Measurements from ENCODE around the gene C8A. TPM values are rescaled to one million over a fixed set of nuclear protein-coding genes. Genes with fewer than 3 reads are reported as not detected.

C8A gene
- not detected for polyA plus RNA-seq (2013, experiment 1 of 2)
- polyA plus RNA-seq (2013, experiment 2 of 2) = not detected

DNA sequence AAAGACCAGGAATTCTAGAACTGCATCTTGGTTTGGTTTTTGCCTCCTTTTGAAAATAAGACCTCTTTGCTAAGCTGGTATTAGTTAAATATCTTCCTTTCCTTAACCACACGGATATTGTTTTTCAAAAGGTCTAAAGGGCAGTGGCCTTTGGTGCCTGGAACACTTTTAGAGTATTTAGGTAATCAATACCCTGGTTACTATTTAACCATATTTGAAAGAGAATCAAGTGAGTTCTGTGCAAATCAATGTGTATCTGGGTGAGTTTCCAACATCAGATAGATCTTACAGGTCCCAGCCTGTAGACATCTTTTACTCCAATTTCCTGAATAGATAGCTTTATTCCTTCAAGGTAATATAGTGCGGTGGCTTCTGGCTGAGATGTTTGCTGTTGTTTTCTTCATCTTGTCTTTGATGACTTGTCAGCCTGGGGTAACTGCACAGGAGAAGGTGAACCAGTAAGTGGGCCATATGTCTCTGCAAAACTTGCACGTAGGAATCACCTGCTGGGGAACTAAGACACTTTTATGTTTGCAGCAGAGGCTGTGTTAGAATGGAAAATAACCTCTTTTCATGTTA, at the start of gene C8A:
C8A (plus strand) TSS at position 277 of the 579 bp plus-strand sequence; CDS start at position 382, 105 bp downstream.
- Histone ChIP-seq H3K4me1 (ENCODE audit: control insufficient read depth, insufficient read depth, low read length, poor library complexity, severe bottlenecking) (no peaks in the 10 kb centered on the region), H3K4me3 (ENCODE audit: extremely low read depth, insufficient read depth, low read length, poor library complexity, severe bottlenecking) (no peak within 1 kb of the TSS), H3K36me3 (ENCODE audit: control insufficient read depth, insufficient read depth, low read length) (no peaks in the 10 kb centered on the region), H3K27ac (ENCODE audit: low read depth, low read length, severe bottlenecking) (no peak within 1 kb of the TSS), H3K9me3 (ENCODE audit: control insufficient read depth, low read length) (no peaks in the 10 kb centered on the region)
- WGBS, 2 experiments (ENCODE audit: insufficient coverage in 2 of 2) = 70% methylated on average over 2 of the region's 3 CpGs; no CpG with 5 or more reads in 1 of the 2 experiments

DNA sequence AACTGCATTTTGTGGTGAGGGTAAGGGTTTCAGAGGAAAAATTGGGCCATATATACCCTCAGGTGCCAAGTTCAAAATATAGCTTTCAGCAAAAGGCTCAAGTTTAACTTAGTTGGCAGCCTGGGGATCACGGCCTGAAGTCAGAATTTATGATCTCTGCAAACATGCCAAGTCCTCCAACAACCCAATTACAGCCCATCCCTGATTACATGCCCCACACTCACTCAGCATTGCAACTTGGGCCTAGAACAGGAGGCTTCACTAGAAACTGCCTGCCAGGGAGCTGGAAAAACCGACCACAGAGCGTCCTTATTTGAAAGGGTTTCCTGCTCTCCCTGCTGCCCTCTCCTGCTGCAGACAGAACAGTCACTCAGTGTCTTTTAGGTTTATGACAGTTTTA, 47.8 kb upstream of the C8A start:
- Histone ChIP-seq H3K9me3 (ENCODE audit: control insufficient read depth, low read length) (no peaks in the 10 kb centered on the region), H3K4me3 (ENCODE audit: extremely low read depth, insufficient read depth, low read length, poor library complexity, severe bottlenecking) (no peak overlapping the region), H3K36me3 (ENCODE audit: control insufficient read depth, insufficient read depth, low read length) (no peaks in the 10 kb centered on the region), H3K4me1 (ENCODE audit: control insufficient read depth, insufficient read depth, low read length, poor library complexity, severe bottlenecking) (no peaks in the 10 kb centered on the region), H3K27ac (ENCODE audit: low read depth, low read length, severe bottlenecking) (no peak overlapping the region)
- WGBS, 2 experiments (ENCODE audit: insufficient coverage in 2 of 2) = 40 to 59% methylated on average over 3 of the region's 3 CpGs

DNA sequence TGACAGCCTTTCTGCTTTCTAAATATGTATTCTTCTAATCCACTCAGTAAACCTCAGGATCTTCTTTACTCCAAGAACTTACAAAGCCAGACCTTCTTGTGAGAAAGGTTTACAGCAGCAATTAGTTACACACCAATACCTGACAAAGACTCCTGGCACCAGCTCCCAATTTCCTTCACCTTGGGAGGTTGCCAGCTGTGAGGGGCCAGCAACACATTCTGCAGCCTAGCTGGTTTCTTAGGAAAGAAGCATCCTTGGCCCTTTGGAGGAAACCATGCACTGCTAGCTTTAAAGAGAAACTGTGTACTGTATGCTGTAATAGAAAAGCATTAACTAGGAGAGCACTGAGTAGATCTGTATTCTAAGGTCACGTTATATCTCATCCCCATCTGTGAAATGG, 46.2 kb upstream of the C8A start:
- no peaks in the 10 kb centered on the region for H3K9me3 ChIP-seq (ENCODE audit: control insufficient read depth, low read length)
- H3K4me3 ChIP-seq (ENCODE audit: extremely low read depth, insufficient read depth, low read length, poor library complexity, severe bottlenecking) = no peak overlapping the region
- H3K36me3 ChIP-seq (ENCODE audit: control insufficient read depth, insufficient read depth, low read length) = no peaks in the 10 kb centered on the region
- WGBS, 2 experiments (ENCODE audit: insufficient coverage in 2 of 2) = 100% methylated on average over 1 of the region's 1 CpG; no CpG with 5 or more reads in 1 of the 2 experiments
- no peak overlapping the region for H3K27ac ChIP-seq (ENCODE audit: low read depth, low read length, severe bottlenecking)
- no peaks in the 10 kb centered on the region for H3K4me1 ChIP-seq (ENCODE audit: control insufficient read depth, insufficient read depth, low read length, poor library complexity, severe bottlenecking)

DNA sequence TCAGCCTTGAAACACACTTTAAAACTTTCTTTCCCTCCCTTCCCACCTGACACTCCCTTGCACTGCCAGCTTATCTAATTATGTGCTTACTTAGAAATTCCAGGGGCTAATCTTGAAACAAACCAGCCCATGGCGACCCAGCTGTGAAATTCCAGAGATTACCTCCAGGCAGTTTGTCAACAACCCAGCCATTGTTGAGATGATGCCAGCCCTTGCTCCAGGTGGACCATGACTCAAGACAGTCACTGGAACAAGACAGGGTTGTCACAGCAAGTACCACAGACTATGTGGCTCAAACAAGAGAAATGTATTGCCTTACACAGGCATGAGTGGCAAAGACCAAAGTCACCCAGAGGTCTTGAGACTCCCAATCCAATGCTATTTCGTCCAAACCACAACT, 43.3 kb upstream of the C8A start:
- Histone ChIP-seq H3K4me3 (ENCODE audit: extremely low read depth, insufficient read depth, low read length, poor library complexity, severe bottlenecking) (no peak overlapping the region), H3K4me1 (ENCODE audit: control insufficient read depth, insufficient read depth, low read length, poor library complexity, severe bottlenecking) (no peaks in the 10 kb centered on the region), H3K36me3 (ENCODE audit: control insufficient read depth, insufficient read depth, low read length) (no peaks in the 10 kb centered on the region), H3K9me3 (ENCODE audit: control insufficient read depth, low read length) (peaks cover 7% of the 10 kb centered on the region), H3K27ac (ENCODE audit: low read depth, low read length, severe bottlenecking) (no peak overlapping the region)
- WGBS, 2 experiments (ENCODE audit: insufficient coverage in 2 of 2) = 29 to 46% methylated on average over 1 of the region's 2 CpGs

DNA sequence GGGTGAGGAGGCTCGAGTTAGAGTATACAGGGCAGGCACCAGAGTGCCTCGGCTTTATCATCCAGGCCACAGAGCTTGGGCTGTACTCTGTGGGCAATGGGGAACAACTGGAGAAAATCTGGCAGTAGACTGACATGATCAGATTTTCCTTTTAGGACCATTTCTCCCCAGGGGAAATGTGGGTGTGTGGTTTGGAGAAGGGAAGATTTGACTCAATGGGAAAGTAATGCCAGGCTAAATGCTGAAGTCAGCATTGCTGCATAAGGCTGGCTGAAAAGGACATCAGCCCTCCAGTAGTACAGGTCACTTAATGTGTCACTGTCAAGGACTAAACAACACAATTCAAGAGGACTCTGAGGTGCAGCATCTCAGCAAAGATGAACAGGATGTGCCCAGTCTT, 40.4 kb upstream of the C8A start:
- Histone ChIP-seq H3K9me3 (ENCODE audit: control insufficient read depth, low read length) (peaks cover 7% of the 10 kb centered on the region), H3K4me3 (ENCODE audit: extremely low read depth, insufficient read depth, low read length, poor library complexity, severe bottlenecking) (no peak overlapping the region), H3K27ac (ENCODE audit: low read depth, low read length, severe bottlenecking) (no peak overlapping the region), H3K36me3 (ENCODE audit: control insufficient read depth, insufficient read depth, low read length) (no peaks in the 10 kb centered on the region), H3K4me1 (ENCODE audit: control insufficient read depth, insufficient read depth, low read length, poor library complexity, severe bottlenecking) (no peaks in the 10 kb centered on the region)
- 87 to 100% methylated on average over 1 to 2 of the region's 2 CpGs for WGBS, 2 experiments (ENCODE audit: insufficient coverage in 2 of 2)

DNA sequence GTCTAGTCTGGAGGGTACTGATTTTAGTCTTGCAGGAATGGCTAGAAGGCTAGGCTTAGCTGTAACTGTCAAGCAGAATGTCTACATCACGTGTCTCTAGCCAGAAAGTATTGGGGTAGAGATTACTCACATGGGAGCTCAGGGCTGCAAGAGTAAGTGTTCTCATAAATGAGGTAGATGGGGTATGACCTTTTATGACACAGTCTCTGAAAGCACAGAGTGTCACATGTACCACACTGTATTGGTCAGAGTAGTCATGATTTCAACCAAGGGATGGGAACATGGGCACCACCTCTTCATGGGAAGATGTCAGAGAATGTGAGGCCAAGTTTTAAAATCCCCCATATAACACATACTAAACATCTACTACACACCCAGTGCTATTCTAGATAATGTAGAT, 38.3 kb upstream of the C8A start:
- peaks cover 7% of the 10 kb centered on the region for H3K9me3 ChIP-seq (ENCODE audit: control insufficient read depth, low read length)
- H3K4me1 ChIP-seq (ENCODE audit: control insufficient read depth, insufficient read depth, low read length, poor library complexity, severe bottlenecking) = peaks cover 11% of the 10 kb centered on the region
- no peak overlapping the region for H3K4me3 ChIP-seq (ENCODE audit: extremely low read depth, insufficient read depth, low read length, poor library complexity, severe bottlenecking)
- no peaks in the 10 kb centered on the region for H3K36me3 ChIP-seq (ENCODE audit: control insufficient read depth, insufficient read depth, low read length)
- no peak overlapping the region for H3K27ac ChIP-seq (ENCODE audit: low read depth, low read length, severe bottlenecking)
- 83 to 100% methylated on average over 1 of the region's 1 CpG for WGBS, 2 experiments (ENCODE audit: insufficient coverage in 2 of 2)

DNA sequence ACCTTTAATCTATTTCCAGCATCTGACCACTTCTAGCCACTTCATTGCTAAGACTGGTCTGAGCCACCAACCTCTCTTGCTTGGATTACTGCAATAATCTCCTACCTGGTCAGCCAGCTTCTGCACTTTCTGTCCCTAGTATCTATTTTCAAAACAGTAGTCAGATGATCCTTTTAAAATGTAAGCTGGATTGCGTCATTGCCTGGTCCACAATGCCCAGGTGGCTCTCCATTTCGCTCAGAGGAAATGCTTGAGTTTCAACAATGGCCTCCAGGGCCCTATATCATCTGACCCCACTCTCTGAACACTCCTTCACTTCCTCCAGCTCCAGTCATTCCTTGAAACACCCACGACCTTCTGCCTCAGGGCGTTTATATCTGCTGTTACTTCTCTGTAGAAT, 37.7 kb upstream of the C8A start:
- Histone ChIP-seq H3K27ac (ENCODE audit: low read depth, low read length, severe bottlenecking) (no peak overlapping the region), H3K36me3 (ENCODE audit: control insufficient read depth, insufficient read depth, low read length) (no peaks in the 10 kb centered on the region), H3K9me3 (ENCODE audit: control insufficient read depth, low read length) (peaks cover 7% of the 10 kb centered on the region), H3K4me3 (ENCODE audit: extremely low read depth, insufficient read depth, low read length, poor library complexity, severe bottlenecking) (no peak overlapping the region), H3K4me1 (ENCODE audit: control insufficient read depth, insufficient read depth, low read length, poor library complexity, severe bottlenecking) (peaks cover 17% of the 10 kb centered on the region)
- WGBS, 2 experiments (ENCODE audit: insufficient coverage in 2 of 2) = 85 to 96% methylated on average over 4 of the region's 4 CpGs

DNA sequence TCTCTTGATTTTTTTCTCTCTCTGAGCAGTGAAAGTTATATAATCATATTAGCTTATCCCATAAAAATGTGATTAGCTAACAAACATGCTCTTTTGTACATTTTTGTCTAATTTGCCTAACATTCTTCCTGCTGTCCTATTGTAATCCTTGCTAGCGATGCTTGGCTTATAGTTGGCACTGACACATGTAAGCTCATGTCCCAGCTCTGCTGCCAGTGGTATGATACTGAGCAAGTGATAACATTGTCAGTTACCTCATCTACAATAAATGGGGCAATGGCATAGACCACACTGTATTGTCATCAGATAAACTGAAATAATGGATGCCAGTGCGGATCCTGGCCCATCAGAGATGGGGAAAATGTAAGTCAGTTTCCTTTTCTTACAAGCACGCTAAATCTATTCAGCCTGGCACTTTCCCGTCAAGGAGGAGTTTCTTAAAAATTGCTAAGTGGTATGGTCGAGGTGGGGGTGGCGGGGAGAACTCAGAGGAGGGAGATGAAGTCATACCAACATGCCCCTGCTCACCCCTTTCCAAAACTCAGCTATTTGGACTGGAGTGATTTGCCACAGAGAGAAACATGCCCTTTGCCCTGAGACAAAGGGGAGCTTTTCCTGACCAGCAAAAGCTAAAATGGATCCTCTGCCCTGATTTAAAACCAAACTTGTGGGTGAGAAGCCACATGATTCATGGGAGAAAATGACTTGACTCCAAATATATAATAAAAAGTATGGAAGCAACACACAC, 36.7 kb upstream of the C8A start:
- Histone ChIP-seq H3K9me3 (ENCODE audit: control insufficient read depth, low read length) (peaks cover 7% of the 10 kb centered on the region), H3K36me3 (ENCODE audit: control insufficient read depth, insufficient read depth, low read length) (no peaks in the 10 kb centered on the region), H3K4me3 (ENCODE audit: extremely low read depth, insufficient read depth, low read length, poor library complexity, severe bottlenecking) (no peak overlapping the region), H3K27ac (ENCODE audit: low read depth, low read length, severe bottlenecking) (no peak overlapping the region), H3K4me1 (ENCODE audit: control insufficient read depth, insufficient read depth, low read length, poor library complexity, severe bottlenecking) (peaks cover 17% of the 10 kb centered on the region)
- 95 to 100% methylated on average over 3 to 4 of the region's 6 CpGs for WGBS, 2 experiments (ENCODE audit: insufficient coverage in 2 of 2)

DNA sequence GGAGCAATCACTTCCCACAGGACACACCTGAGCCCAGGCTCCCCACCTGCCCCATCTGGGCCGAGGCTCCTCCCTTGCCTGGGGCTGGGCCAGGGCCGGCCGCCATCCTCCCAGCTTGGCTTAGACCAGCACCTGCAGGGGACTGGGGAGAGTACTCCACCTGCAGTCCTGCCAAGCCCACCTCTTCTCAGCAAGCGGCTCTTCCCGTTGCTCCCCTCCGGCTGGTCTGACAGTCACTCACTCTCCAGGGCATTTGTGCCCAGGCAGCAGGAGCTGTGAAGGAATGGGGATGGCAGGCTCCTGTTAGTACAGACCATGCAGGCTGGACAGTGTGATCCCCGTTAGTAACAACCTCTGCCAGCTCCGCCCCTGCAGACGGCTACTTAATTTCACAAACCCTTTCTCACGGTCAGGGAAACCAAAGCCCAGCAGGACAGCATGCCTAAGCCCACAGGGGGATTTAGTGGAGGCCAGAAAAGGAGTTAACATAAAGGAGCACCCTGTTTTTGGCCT, 35.2 kb upstream of the C8A start, which contains the start of gene FYB2:
FYB2 (minus strand) TSS at position 18 of the 513 bp plus-strand sequence. CDS start 114 bp downstream, outside the sequence.
- Histone ChIP-seq H3K27ac (ENCODE audit: low read depth, low read length, severe bottlenecking) (peak within 1 kb of the TSS; percentile 41), H3K4me1 (ENCODE audit: control insufficient read depth, insufficient read depth, low read length, poor library complexity, severe bottlenecking) (peaks cover 17% of the 10 kb centered on the region), H3K9me3 (ENCODE audit: control insufficient read depth, low read length) (peaks cover 7% of the 10 kb centered on the region), H3K36me3 (ENCODE audit: control insufficient read depth, insufficient read depth, low read length) (no peaks in the 10 kb centered on the region), H3K4me3 (ENCODE audit: extremely low read depth, insufficient read depth, low read length, poor library complexity, severe bottlenecking) (no peak within 1 kb of the TSS)
- WGBS, 2 experiments (ENCODE audit: insufficient coverage in 2 of 2) = 33 to 35% methylated on average over 4 to 7 of the region's 10 CpGs

DNA sequence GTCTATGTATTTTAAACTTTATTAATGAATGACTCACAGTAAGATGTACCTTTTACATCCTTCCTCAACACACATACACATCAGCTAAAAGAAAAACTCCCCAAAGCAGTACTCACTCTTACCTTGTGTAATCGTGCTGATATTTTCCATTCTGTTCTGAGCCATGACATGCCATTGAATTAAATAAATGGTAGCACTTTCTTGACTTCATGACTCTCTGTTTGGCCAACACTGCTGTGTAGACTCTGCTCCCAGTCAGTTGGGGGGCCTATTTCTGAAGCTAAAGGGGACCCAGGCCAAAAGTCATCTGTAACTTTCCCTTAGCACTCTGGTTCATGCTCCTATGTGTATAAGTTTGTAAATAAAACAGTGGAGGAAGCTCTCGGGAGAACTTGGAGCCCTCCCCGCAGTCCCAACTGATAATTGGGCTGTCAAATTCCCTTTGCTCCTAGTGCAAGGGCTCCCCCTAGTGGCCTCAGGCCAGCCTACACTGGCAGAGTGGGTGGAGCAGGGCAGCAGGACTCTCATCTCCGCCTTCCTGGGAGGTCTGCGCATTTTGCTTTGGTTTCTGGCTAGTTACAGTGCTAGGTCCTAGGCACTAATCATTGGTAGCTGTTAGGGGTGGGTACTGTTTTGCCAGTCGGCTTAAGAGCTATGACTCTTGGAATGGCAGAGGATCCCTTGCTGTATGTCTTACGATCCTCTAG, 33.7 kb upstream of the C8A start:
- WGBS, 2 experiments (ENCODE audit: insufficient coverage in 2 of 2) = 23 to 35% methylated on average over 5 of the region's 7 CpGs
- Histone ChIP-seq H3K27ac (ENCODE audit: low read depth, low read length, severe bottlenecking) (peak overlapping the region; percentile 97), H3K9me3 (ENCODE audit: control insufficient read depth, low read length) (no peaks in the 10 kb centered on the region), H3K4me3 (ENCODE audit: extremely low read depth, insufficient read depth, low read length, poor library complexity, severe bottlenecking) (no peak overlapping the region), H3K36me3 (ENCODE audit: control insufficient read depth, insufficient read depth, low read length) (no peaks in the 10 kb centered on the region), H3K4me1 (ENCODE audit: control insufficient read depth, insufficient read depth, low read length, poor library complexity, severe bottlenecking) (peaks cover 17% of the 10 kb centered on the region)

All from mesodermal cell (in vitro differentiated cells).